ENCODE data around the gene INHA. TPM values are rescaled to one million over a fixed set of nuclear protein-coding genes. Genes with fewer than 3 reads are reported as not detected.

INHA gene
- total RNA-seq, 1 donor from 2014 or later = 0.20 TPM

- DNase-seq (ENCODE audit: low spot score) (no peak), ATAC-seq (no peak)
Measured at GRCh38 chr2:219608399-219608964, 36.4 kb downstream of the INHA start.

- DNase-seq (ENCODE audit: low spot score) = no peak
Measured at GRCh38 chr2:219609149-219609750, 37.1 kb downstream of the INHA start.

GRCh38 chr2:219611306-219611705, 39.2 kb downstream of the INHA start:
- DNase-seq (ENCODE audit: low spot score) (no peak), ATAC-seq (no peak)

More at GRCh38 chr2:219609149-219609750, 37.1 kb downstream of the INHA start:
- no peak for ATAC-seq

GRCh38 chr2:219611866-219612576, 39.9 kb downstream of the INHA start:
- ATAC-seq (no peak), DNase-seq (ENCODE audit: low spot score) (no peak)

- DNase-seq (ENCODE audit: low spot score) = no peak
- ATAC-seq = no peak
Measured at GRCh38 chr2:219612577-219613286, 40.6 kb downstream of the INHA start.

- DNase-seq (ENCODE audit: low spot score) (no peak), ATAC-seq (no peak)
Measured at GRCh38 chr2:219613461-219614070, 41.5 kb downstream of the INHA start.

GRCh38 chr2:219614076-219614860, 42.2 kb downstream of the INHA start:
- DNase-seq (ENCODE audit: low spot score) = no peak

GRCh38 chr2:219615036-219615435, 42.9 kb downstream of the INHA start:
- no peak for DNase-seq (ENCODE audit: low spot score)
- ATAC-seq = no peak

More at GRCh38 chr2:219614076-219614860, 42.2 kb downstream of the INHA start:
- no peak for ATAC-seq

- ATAC-seq (no peak), DNase-seq (ENCODE audit: low spot score) (no peak)
Measured at GRCh38 chr2:219615894-219616293, 43.8 kb downstream of the INHA start.

- DNase-seq (ENCODE audit: low spot score) (no peak), ATAC-seq (peak; percentile 85)
Measured at GRCh38 chr2:219616550-219616949, 44.4 kb downstream of the INHA start.

GRCh38 chr2:219618733-219619122, 46.6 kb downstream of the INHA start:
- ATAC-seq = peak; percentile 38

GRCh38 chr2:219619235-219619634, 47.1 kb downstream of the INHA start:
- ATAC-seq = no peak
- DNase-seq (ENCODE audit: low spot score) = no peak

More at GRCh38 chr2:219618733-219619122, 46.6 kb downstream of the INHA start:
- no peak for DNase-seq (ENCODE audit: low spot score)

GRCh38 chr2:219620546-219620945, 48.4 kb downstream of the INHA start:
- DNase-seq (ENCODE audit: low spot score) (no peak), ATAC-seq (no peak)

- ATAC-seq = no peak
Measured at GRCh38 chr2:219621935-219622334, 49.8 kb downstream of the INHA start.

GRCh38 chr2:219622472-219622871, 50.4 kb downstream of the INHA start:
- no peak for ATAC-seq
- DNase-seq (ENCODE audit: low spot score) = no peak

More at GRCh38 chr2:219621935-219622334, 49.8 kb downstream of the INHA start:
- no peak for DNase-seq (ENCODE audit: low spot score)

GRCh38 chr2:219624565-219624964, 52.5 kb downstream of the INHA start:
- no peak for ATAC-seq

GRCh38 chr2:219625179-219625578, 53.1 kb downstream of the INHA start:
- ATAC-seq (no peak), DNase-seq (ENCODE audit: low spot score) (no peak)

More at GRCh38 chr2:219624565-219624964, 52.5 kb downstream of the INHA start:
- no peak for DNase-seq (ENCODE audit: low spot score)
